Activated CD4-positive, CD25-positive, alpha-beta regulatory T cell treated with anti-CD3 and anti-CD28 coated beads, Interleukin-2, amount 50 U/mL, for 16 hours (primary cell): ENCODE results near the gene SEMA3A.

ENCODE experiments used
- DNase-seq: peaks from one replicate; pipeline ENCODE4 v3.0.0-alpha.2; 2020; ENCODE audit warnings: low read depth, low spot score

Gene SEMA3A

DNA sequence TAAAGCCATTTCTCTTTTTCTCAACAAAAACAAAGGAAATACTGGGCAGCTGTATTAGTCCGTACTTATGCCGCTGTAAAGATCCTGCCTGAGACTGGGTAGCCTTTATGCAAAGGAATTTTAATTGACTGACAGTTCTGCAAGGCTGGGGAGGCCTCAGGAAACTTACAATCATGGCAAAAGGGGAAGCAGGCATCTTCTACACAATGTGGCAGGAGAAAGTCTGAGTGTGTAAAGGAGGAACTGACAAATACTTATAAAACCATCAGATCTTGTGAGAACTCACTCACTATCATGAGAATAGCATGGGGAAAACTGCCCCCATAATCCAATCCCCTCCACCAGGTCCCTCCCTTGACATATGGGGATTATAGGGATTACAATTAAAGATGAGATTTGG is 264.3 kb downstream of the SEMA3A start:
- DNase-seq: no peak

DNA sequence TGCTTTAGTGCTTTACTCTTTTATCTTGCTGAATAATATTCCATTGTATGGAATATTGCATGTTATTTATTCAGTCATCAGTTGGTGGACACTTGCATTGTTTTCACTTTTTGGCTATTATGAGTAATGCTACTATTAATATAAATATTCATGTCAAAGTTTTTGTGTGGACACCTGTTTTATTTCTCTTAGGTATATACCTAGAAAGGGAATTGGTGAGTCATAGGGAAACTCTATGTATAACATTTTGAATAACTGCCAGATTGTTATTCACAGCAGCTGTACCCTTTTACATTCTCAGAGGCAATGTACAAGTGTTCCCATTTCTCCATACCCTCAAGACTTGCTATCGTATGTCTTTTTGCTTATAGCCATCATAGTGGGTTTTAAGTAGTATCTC is 268.7 kb downstream of the SEMA3A start:
- DNase-seq: no peak

GRCh38 chr7:83921941-83922607 is 272.5 kb downstream of the SEMA3A start:
- DNase-seq: no peak

DNA sequence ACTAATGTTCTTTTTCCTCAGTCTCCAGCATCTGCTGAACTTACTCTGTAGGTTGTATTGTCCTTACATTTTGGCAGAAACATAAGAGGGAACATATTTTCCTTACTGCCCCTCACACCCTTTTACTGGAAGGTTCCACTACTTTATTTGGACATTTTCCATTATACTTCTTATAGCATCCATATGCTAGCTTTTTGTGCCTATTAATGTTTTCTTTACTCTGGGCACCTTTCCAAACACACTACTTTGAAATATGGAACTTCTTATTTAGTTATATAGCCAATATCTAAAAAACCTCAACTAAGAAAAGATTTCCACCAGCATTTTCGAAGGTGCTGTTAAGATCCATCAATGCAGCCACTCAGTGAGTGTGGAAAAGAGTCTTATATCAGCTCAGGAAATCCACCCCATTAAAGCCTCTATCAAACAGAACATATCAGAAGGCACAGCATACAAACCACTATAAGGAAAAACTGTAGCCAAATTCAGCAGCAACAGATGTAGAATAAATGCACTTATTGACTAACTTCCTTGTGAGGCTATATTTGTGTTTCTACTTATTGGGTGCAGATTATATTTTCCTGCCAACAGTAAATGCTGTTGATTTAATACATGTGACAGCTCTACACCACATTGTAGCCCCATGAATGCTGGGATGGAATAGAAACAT is 273.2 kb downstream of the SEMA3A start:
- no peak for DNase-seq

DNA sequence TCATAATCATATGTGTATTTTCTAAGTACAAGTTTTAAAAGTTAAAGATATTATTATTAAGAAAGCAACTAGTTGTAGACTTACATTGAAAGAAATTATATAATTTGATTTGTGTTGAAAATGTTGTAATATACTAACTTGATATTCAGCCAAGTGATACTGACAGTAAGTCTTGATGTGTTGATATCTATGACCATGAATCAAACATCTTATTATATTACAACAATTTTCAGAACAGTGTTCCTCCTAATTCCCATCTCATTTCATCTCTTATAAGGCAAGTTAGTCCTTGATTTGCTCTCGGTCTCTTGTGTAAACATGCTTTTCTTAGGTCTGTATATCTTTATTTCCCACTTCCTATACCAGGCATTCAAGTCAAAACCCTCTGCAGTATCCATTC is 276.4 kb downstream of the SEMA3A start:
- no peak for DNase-seq

- no peak for DNase-seq
Observed at GRCh38 chr7:83913174-83913573, 281.4 kb downstream of the SEMA3A start.

DNA sequence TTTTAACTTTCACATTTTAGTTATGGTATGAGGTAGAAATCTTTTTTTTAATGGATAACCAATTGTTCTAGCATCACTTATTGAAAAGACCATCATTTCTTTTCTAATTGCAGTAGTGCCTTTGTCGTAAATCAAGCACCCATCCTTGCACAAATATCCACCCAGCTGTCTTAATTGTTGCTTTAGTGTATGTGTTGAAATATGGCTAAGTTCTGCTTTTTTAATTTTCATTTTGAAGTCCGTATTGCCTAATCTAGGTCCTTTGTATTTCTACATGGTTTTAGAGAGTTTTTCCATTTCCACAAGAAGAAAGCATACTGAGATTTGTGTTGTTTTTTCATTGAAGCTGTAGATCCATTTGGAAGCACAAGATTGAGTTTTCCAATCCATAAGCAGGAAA is 286.1 kb downstream of the SEMA3A start:
- DNase-seq: no peak
